MM.1S (cell line): ENCODE measurements around the gene HARS1.

Experiments used
- DNase-seq: peaks from one replicate; pipeline ENCODE4 v3.0.0-alpha.2; 2015
- H2AFZ ChIP-seq: fragments of 300-600 bp; sonication (generic); 2 replicates; pipeline ENCODE4 v1.6.0; 2016; ENCODE audit warnings: antibody characterized with exemption, low read length
- H3F3A ChIP-seq: fragments of 300-600 bp; sonication (generic); 2 replicates; pipeline ENCODE4 v1.6.1; 2016; ENCODE audit warnings: mild to moderate bottlenecking, antibody characterized with exemption, low read length, moderate library complexity, mixed read lengths; ENCODE audit not compliant: insufficient read depth
- H3K27ac ChIP-seq: fragments of 300-600 bp; sonication (generic); 2 replicates; pipeline ENCODE4 v1.5.1; 2016; ENCODE audit warnings: mild to moderate bottlenecking, low read length
- H3K27me3 ChIP-seq: fragments of 300-600 bp; sonication (generic); replicated peaks from 2 replicates; pipeline ENCODE4 v1.6.0; 2016; ENCODE audit warnings: low read length; ENCODE audit not compliant: insufficient read depth
- H3K36me3 ChIP-seq: fragments of 300-600 bp; sonication (generic); replicated peaks from 2 replicates; pipeline ENCODE4 v1.6.1; 2016; ENCODE audit warnings: mild to moderate bottlenecking, low read length, mixed read lengths; ENCODE audit not compliant: insufficient read depth
- H3K4me1 ChIP-seq: fragments of 300-600 bp; sonication (generic); 2 replicates; pipeline ENCODE4 v1.6.1; 2016; ENCODE audit warnings: low read length, mixed read lengths
- H3K4me2 ChIP-seq: fragments of 300-600 bp; sonication (generic); 2 replicates; pipeline ENCODE4 v1.6.0; 2016; ENCODE audit warnings: low read depth, low read length
- H3K4me3 ChIP-seq: fragments of 300-600 bp; sonication (generic); 2 replicates; pipeline ENCODE4 v1.5.1; 2016; ENCODE audit warnings: low read length, mixed read lengths
- H3K79me2 ChIP-seq: fragments of 300-600 bp; sonication (generic); 2 replicates; pipeline ENCODE4 v1.6.1; 2016; ENCODE audit warnings: mixed run types, low read length, mixed read lengths
- H3K9ac ChIP-seq: fragments of 300-600 bp; sonication (generic); 2 replicates; pipeline ENCODE4 v1.6.1; 2016; ENCODE audit warnings: low read length, mixed read lengths
- H3K9me2 ChIP-seq: fragments of 300-600 bp; sonication (generic); replicated peaks from 2 replicates; pipeline ENCODE4 v1.6.1; 2016; ENCODE audit warnings: mild to moderate bottlenecking, low read length, mixed read lengths; ENCODE audit not compliant: insufficient read depth
- H3K9me3 ChIP-seq: fragments of 300-600 bp; sonication (generic); replicated peaks from 2 replicates; pipeline ENCODE4 v1.6.1; 2016; ENCODE audit warnings: mild to moderate bottlenecking, low read length, mixed read lengths; ENCODE audit not compliant: insufficient read depth
- H4K20me1 ChIP-seq: fragments of 300-600 bp; sonication (generic); 2 replicates; pipeline ENCODE4 v1.6.1; 2016; ENCODE audit warnings: mild to moderate bottlenecking, low read length, moderate library complexity, mixed read lengths; ENCODE audit not compliant: insufficient read depth
- EZH2 ChIP-seq: fragments of 300-600 bp; sonication (generic); optimal IDR thresholded peaks from 2 replicates; pipeline ENCODE3; 2017; ENCODE audit warnings: low read depth, mild to moderate bottlenecking, antibody characterized with exemption, low read length, mixed read lengths
- EZH2phosphoT487 ChIP-seq: fragments of 300-600 bp; sonication (generic); IDR thresholded peaks from 2 replicates; pipeline ENCODE4 v1.6.1; 2018; ENCODE audit warnings: antibody characterized with exemption, low read length
- TF ChIP-seq, protein P1 (sequence below): fragments of 300-600 bp; sonication (generic); IDR thresholded peaks from 2 replicates; pipeline ENCODE4 v1.5.1; 2016; ENCODE audit warnings: antibody characterized with exemption, low read length, mixed read lengths

HARS1 gene

DNA sequence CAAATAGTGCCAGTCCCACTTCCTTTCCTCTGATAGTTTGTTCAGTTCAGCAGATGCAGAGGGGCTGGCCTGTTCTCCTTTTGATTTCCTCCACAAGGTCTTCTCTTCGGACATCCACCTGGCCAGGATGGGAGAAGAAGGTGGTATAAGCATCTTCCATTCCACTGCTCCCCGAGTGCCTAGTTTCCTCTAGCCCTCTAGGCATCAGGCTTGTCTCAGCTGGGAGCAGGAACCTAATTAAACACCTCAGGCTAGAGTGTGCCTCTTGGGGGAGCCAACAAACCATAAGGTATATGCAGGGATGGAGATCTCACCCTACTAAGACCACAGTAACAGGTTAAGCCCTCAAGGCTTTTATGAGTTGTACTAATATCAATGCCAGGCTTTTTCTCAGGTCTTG is 17.0 kb downstream of the HARS1 start:
- Histone ChIP-seq H3K4me1 (peaks cover 7% of the 10 kb centered on the region; the same call in 1 of the 2 replicates), H3K27ac (no peak overlapping the region), H3K36me3 (peaks cover 4% of the 10 kb centered on the region; the same call in 1 of the 2 replicates), H3K79me2 (peaks cover under 1% of the 10 kb centered on the region; the same call in 1 of the 2 replicates), H3F3A (no peaks in the 10 kb centered on the region; the same call in 1 of the 2 replicates), H2AFZ (no peak overlapping the region), H4K20me1 (no peaks in the 10 kb centered on the region), H3K9me3 (no peaks in the 10 kb centered on the region), H3K9me2 (no peaks in the 10 kb centered on the region), H3K27me3 (no peaks in the 10 kb centered on the region), H3K4me2 (no peak overlapping the region), H3K4me3 (no peak overlapping the region), H3K9ac (no peak overlapping the region)
- TF ChIP-seq EZH2 (no peak), EZH2phosphoT487 (no peak)
- TF ChIP-seq, protein P1, sequence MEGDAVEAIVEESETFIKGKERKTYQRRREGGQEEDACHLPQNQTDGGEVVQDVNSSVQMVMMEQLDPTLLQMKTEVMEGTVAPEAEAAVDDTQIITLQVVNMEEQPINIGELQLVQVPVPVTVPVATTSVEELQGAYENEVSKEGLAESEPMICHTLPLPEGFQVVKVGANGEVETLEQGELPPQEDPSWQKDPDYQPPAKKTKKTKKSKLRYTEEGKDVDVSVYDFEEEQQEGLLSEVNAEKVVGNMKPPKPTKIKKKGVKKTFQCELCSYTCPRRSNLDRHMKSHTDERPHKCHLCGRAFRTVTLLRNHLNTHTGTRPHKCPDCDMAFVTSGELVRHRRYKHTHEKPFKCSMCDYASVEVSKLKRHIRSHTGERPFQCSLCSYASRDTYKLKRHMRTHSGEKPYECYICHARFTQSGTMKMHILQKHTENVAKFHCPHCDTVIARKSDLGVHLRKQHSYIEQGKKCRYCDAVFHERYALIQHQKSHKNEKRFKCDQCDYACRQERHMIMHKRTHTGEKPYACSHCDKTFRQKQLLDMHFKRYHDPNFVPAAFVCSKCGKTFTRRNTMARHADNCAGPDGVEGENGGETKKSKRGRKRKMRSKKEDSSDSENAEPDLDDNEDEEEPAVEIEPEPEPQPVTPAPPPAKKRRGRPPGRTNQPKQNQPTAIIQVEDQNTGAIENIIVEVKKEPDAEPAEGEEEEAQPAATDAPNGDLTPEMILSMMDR = no peak
- DNase-seq = no peak

DNA sequence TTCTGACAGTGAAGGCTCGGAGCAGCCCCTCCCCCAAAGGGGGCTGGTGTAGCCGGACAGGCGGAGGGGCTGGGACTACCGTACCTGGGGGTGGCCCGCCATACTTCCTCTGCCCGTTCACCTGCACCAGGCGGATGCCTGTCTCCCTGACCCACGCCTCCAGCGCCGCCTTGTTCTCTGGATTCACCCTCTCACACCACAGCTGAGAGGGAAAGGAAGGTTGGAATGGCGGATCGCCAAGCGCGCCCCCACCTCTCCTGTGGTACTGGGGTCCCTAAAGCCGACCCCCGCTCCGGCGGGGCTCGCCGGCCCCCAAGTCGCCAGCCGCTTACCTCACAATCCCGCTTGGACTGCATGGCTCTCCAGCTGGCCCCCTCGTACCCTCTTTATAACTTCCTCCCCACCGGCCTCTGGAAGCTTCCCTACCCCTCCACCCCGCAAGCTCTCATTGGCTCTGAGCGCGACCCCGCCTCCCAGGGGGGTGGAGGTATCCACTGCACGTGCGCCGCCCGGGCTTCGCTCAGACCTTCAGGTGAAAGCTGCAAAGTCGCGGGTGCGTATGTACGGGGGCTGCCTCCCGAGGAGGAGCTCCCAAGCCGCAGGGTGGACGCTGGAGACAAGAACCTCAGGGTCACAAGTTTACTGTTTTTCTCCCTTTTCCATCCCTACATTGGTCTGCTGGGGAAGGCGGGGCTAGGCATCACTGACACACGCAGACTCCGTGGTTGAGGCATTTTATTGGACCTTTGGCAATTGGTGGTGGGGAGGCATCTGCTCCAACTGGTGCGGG is 17.8 kb downstream of the HARS1 start, which contains the start of gene DND1:
TSS of gene DND1 (minus strand) at position 390 of the 790 bp plus-strand sequence. CDS start at position 356, 34 bp downstream.
- Histone ChIP-seq H3K9me3 (no peaks in the 10 kb centered on the region), H3K9ac (no peak within 1 kb of the TSS), H3F3A (no peaks in the 10 kb centered on the region; the same call in 1 of the 2 replicates), H3K27me3 (no peaks in the 10 kb centered on the region), H3K4me2 (no peak within 1 kb of the TSS), H3K79me2 (peaks cover 9% of the 10 kb centered on the region; the same call in 1 of the 2 replicates), H3K9me2 (no peaks in the 10 kb centered on the region), H3K27ac (no peak within 1 kb of the TSS), H3K4me3 (no peak within 1 kb of the TSS), H3K36me3 (peaks cover 4% of the 10 kb centered on the region; the same call in 1 of the 2 replicates), H2AFZ (no peak within 1 kb of the TSS), H4K20me1 (no peaks in the 10 kb centered on the region), H3K4me1 (peaks cover 7% of the 10 kb centered on the region; the same call in 1 of the 2 replicates)
- TF ChIP-seq, protein P1 = no peak
- TF ChIP-seq EZH2phosphoT487 = no peak
- TF ChIP-seq EZH2 = no peak
- DNase-seq = no peak

DNA sequence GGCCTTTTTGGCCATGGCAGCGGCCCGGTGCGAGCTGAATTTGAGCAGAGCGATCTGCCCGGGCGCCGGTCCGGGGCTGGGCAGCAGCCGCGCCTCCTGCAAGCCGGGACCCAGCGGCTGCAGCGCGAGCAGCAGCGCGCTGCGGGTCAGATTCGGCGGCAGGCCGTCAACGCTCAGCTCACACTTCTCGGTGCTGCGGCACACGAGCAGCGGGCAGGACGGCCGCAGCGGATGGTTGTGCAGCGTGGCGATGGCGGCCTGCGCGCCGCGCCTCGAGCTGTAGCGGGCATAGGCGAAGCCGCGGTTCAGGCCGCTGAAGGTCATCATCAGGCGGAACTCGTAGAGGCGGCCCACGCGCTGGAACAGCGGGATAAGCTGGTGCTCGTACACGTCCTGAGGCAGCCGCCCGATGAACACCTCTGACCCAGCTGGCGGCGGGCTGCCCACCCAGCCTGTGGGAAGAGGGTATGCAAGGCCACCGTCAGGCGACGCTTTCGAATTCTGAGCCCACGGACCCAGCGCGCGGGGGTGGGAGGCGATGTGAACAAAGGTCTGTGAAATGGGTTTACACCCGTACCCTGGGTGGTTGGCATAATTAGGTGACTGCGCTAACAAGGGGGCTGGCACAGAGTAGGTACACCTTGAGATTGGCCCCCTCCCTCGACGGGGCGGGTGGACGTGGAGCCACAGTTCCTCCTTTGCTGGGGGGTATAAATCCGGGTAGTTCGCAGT is 18.5 kb downstream of the HARS1 start:
- no peak overlapping the region for H3K27ac ChIP-seq
- H3K36me3 ChIP-seq = peaks cover 4% of the 10 kb centered on the region; the same call in 1 of the 2 replicates
- H3K9ac ChIP-seq = no peak overlapping the region
- H4K20me1 ChIP-seq = no peaks in the 10 kb centered on the region
- H2AFZ ChIP-seq = no peak overlapping the region
- H3K79me2 ChIP-seq = peaks cover 17% of the 10 kb centered on the region
- DNase-seq = no peak
- H3K9me3 ChIP-seq = no peaks in the 10 kb centered on the region
- TF ChIP-seq EZH2phosphoT487 (no peak), EZH2 (no peak)
- TF ChIP-seq, protein P1 = no peak
- H3F3A ChIP-seq = no peaks in the 10 kb centered on the region; the same call in 1 of the 2 replicates
- H3K27me3 ChIP-seq = no peaks in the 10 kb centered on the region
- no peaks in the 10 kb centered on the region for H3K9me2 ChIP-seq
- no peak overlapping the region for H3K4me3 ChIP-seq
- peaks cover 2% of the 10 kb centered on the region; the same call in 1 of the 2 replicates for H3K4me1 ChIP-seq
- H3K4me2 ChIP-seq = no peak overlapping the region
